ENCODE measurements around the gene ARHGAP19. TPM values are rescaled to one million over a fixed set of nuclear protein-coding genes. Genes with fewer than 3 reads are reported as not detected.
A peak's percentile ranks its signal among the peaks of the same experiment; 100 is the strongest.

ARHGAP19 gene
- polyA plus RNA-seq, 1 donor from 2014 or later: 5.2 TPM

DNA sequence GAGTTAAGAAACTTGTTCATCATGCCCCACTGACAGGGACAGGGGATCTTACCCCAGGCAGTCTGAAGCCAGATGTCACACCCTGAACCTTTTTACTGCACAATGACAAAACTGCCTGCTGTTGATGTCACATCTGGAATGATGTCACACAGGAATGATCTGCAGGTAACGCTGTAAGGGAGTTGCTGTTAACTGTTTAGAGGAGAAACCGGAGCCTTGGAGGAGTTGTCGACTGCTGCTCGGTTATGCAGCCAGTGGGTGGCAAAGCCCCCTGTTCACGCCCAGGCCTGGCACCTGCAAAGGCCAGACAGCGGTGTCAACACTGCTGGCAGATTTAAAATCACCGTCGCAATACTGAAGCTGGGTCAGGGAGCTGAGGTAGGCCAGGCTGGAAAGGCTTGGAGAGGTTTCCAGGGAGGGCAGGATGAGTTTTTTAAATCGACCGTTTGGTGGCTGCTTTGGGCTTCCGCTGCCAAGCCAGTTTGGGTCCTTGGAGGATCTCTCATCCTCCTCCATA, 96.7 kb downstream of the ARHGAP19 start:
- TF ChIP-seq EP300 (conservative IDR thresholded peaks at IDR 0.05; ENCODE audit: poor library complexity, severe bottlenecking): no peak
- TF ChIP-seq MXI1 (conservative IDR thresholded peaks at IDR 0.05; ENCODE audit: poor library complexity, severe bottlenecking): no peak
- TF ChIP-seq RAD21 (conservative IDR thresholded peaks at IDR 0.05): no peak
- TF ChIP-seq, protein P1, sequence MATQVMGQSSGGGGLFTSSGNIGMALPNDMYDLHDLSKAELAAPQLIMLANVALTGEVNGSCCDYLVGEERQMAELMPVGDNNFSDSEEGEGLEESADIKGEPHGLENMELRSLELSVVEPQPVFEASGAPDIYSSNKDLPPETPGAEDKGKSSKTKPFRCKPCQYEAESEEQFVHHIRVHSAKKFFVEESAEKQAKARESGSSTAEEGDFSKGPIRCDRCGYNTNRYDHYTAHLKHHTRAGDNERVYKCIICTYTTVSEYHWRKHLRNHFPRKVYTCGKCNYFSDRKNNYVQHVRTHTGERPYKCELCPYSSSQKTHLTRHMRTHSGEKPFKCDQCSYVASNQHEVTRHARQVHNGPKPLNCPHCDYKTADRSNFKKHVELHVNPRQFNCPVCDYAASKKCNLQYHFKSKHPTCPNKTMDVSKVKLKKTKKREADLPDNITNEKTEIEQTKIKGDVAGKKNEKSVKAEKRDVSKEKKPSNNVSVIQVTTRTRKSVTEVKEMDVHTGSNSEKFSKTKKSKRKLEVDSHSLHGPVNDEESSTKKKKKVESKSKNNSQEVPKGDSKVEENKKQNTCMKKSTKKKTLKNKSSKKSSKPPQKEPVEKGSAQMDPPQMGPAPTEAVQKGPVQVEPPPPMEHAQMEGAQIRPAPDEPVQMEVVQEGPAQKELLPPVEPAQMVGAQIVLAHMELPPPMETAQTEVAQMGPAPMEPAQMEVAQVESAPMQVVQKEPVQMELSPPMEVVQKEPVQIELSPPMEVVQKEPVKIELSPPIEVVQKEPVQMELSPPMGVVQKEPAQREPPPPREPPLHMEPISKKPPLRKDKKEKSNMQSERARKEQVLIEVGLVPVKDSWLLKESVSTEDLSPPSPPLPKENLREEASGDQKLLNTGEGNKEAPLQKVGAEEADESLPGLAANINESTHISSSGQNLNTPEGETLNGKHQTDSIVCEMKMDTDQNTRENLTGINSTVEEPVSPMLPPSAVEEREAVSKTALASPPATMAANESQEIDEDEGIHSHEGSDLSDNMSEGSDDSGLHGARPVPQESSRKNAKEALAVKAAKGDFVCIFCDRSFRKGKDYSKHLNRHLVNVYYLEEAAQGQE (IDR thresholded peaks at IDR 0.05; ENCODE audit: borderline replicate concordance): no peak
- no peak for TF ChIP-seq CTCF (IDR thresholded peaks at IDR 0.05; ENCODE audit: poor library complexity, severe bottlenecking)
- no peak for TF ChIP-seq TAF1 (IDR thresholded peaks at IDR 0.05; ENCODE audit: low read depth)
- no peak for TF ChIP-seq SMC3 (conservative IDR thresholded peaks at IDR 0.05; ENCODE audit: poor library complexity)
- TF ChIP-seq POLR2AphosphoS5 (IDR thresholded peaks at IDR 0.05): no peak
- Histone ChIP-seq H3K79me2 (replicated peaks; ENCODE audit: insufficient read depth, low read length) (no peaks in the 10 kb centered on the region), H3K9ac (ENCODE audit: low read length) (no peak overlapping the region), H3K9me2 (ENCODE audit: insufficient read depth, low read length) (no peaks in the 10 kb centered on the region), H3K4me2 (ENCODE audit: low read length) (no peak overlapping the region), H3K4me3 (ENCODE audit: low read length) (peak overlapping the region; percentile 55), H4K20me1 (ENCODE audit: insufficient read depth) (no peaks in the 10 kb centered on the region), H3K27ac (ENCODE audit: low read length) (no peak overlapping the region), H3K36me3 (ENCODE audit: insufficient read depth, low read length) (no peaks in the 10 kb centered on the region), H3K9me3 (ENCODE audit: low read length) (no peaks in the 10 kb centered on the region), H3F3A (ENCODE audit: insufficient read depth, low read length, poor library complexity, severe bottlenecking) (no peaks in the 10 kb centered on the region), H3K27me3 (ENCODE audit: insufficient read depth, low read depth, low read length) (peaks cover 45% of the 10 kb centered on the region), H2AFZ (ENCODE audit: low read depth, low read length) (no peak overlapping the region)

GRCh38 chr10:97192952-97193435, 99.4 kb downstream of the ARHGAP19 start:
- Histone ChIP-seq H3K36me3 (ENCODE audit: insufficient read depth, low read length) (no peaks in the 10 kb centered on the region), H3K27ac (ENCODE audit: low read length) (no peak overlapping the region), H3K9me3 (ENCODE audit: low read length) (no peaks in the 10 kb centered on the region), H3K27me3 (ENCODE audit: insufficient read depth, low read depth, low read length) (peaks cover 34% of the 10 kb centered on the region), H2AFZ (ENCODE audit: low read depth, low read length) (no peak overlapping the region), H3F3A (ENCODE audit: insufficient read depth, low read length, poor library complexity, severe bottlenecking) (no peaks in the 10 kb centered on the region), H3K9ac (ENCODE audit: low read length) (no peak overlapping the region), H3K4me3 (ENCODE audit: low read length) (no peak overlapping the region), H3K79me2 (replicated peaks; ENCODE audit: insufficient read depth, low read length) (no peaks in the 10 kb centered on the region), H3K4me2 (ENCODE audit: low read length) (no peak overlapping the region), H3K9me2 (ENCODE audit: insufficient read depth, low read length) (no peaks in the 10 kb centered on the region), H4K20me1 (ENCODE audit: insufficient read depth) (no peaks in the 10 kb centered on the region)
- TF ChIP-seq EP300 (conservative IDR thresholded peaks at IDR 0.05; ENCODE audit: poor library complexity, severe bottlenecking): no peak
- TF ChIP-seq RAD21 (conservative IDR thresholded peaks at IDR 0.05): no peak
- no peak for TF ChIP-seq TAF1 (IDR thresholded peaks at IDR 0.05; ENCODE audit: low read depth)
- no peak for TF ChIP-seq SMC3 (conservative IDR thresholded peaks at IDR 0.05; ENCODE audit: poor library complexity)
- TF ChIP-seq MXI1 (conservative IDR thresholded peaks at IDR 0.05; ENCODE audit: poor library complexity, severe bottlenecking): no peak
- TF ChIP-seq, protein P1 (IDR thresholded peaks at IDR 0.05; ENCODE audit: borderline replicate concordance): no peak
- TF ChIP-seq CTCF (IDR thresholded peaks at IDR 0.05; ENCODE audit: poor library complexity, severe bottlenecking): no peak
- TF ChIP-seq EZH2 (IDR thresholded peaks at IDR 0.05; ENCODE audit: borderline replicate concordance, insufficient read depth, low read length, poor library complexity, severe bottlenecking): no peak
- no peak for TF ChIP-seq POLR2AphosphoS5 (IDR thresholded peaks at IDR 0.05)

All from neural cell (in vitro differentiated cells).